ENCODE measurements around the gene SLC12A1.

SLC12A1 gene

GRCh38 chr15:48266024-48266689, 60.1 kb downstream of the SLC12A1 start:
- DNase-seq: no peak
- no peak overlapping the region for H3K9ac ChIP-seq (ENCODE audit: low read length)
- H2AFZ ChIP-seq (ENCODE audit: low read length): no peak overlapping the region
- H3K4me3 ChIP-seq (ENCODE audit: low read length): no peak overlapping the region
- H3K9me3 ChIP-seq (replicated peaks; ENCODE audit: insufficient read depth, low read length): no peaks in the 10 kb centered on the region
- H3K79me2 ChIP-seq (ENCODE audit: low read length): no peaks in the 10 kb centered on the region
- no peak overlapping the region for H3K4me2 ChIP-seq (ENCODE audit: low read depth, low read length)
- H4K20me1 ChIP-seq (ENCODE audit: insufficient read depth, low read length): no peaks in the 10 kb centered on the region
- TF ChIP-seq EZH2phosphoT487 (IDR thresholded peaks at IDR 0.05; ENCODE audit: low read length) (no peak), EZH2 (optimal IDR thresholded peaks at IDR 0.05; ENCODE audit: low read depth, low read length) (no peak), CTCF (IDR thresholded peaks at IDR 0.05; ENCODE audit: low read length) (no peak)
- H3F3A ChIP-seq (ENCODE audit: insufficient read depth, low read length): no peaks in the 10 kb centered on the region
- H3K27me3 ChIP-seq (replicated peaks; ENCODE audit: insufficient read depth, low read length): no peaks in the 10 kb centered on the region
- no peaks in the 10 kb centered on the region for H3K36me3 ChIP-seq (replicated peaks; ENCODE audit: insufficient read depth, low read length)
- H3K4me1 ChIP-seq (ENCODE audit: low read length): no peaks in the 10 kb centered on the region
- H3K9me2 ChIP-seq (replicated peaks; ENCODE audit: insufficient read depth, low read length): no peaks in the 10 kb centered on the region
- no peak overlapping the region for H3K27ac ChIP-seq (ENCODE audit: low read length)

GRCh38 chr15:48267766-48268165, 61.7 kb downstream of the SLC12A1 start:
- DNase-seq: no peak
- no peaks in the 10 kb centered on the region for H4K20me1 ChIP-seq (ENCODE audit: insufficient read depth, low read length)
- H3K27ac ChIP-seq (ENCODE audit: low read length): no peak overlapping the region
- no peak overlapping the region for H3K4me3 ChIP-seq (ENCODE audit: low read length)
- H3K4me1 ChIP-seq (ENCODE audit: low read length): no peaks in the 10 kb centered on the region
- H3K9ac ChIP-seq (ENCODE audit: low read length): no peak overlapping the region
- no peaks in the 10 kb centered on the region for H3K36me3 ChIP-seq (replicated peaks; ENCODE audit: insufficient read depth, low read length)
- H3F3A ChIP-seq (ENCODE audit: insufficient read depth, low read length): no peaks in the 10 kb centered on the region
- no peaks in the 10 kb centered on the region for H3K9me3 ChIP-seq (replicated peaks; ENCODE audit: insufficient read depth, low read length)
- H3K27me3 ChIP-seq (replicated peaks; ENCODE audit: insufficient read depth, low read length): no peaks in the 10 kb centered on the region
- no peak overlapping the region for H3K4me2 ChIP-seq (ENCODE audit: low read depth, low read length)
- H3K79me2 ChIP-seq (ENCODE audit: low read length): no peaks in the 10 kb centered on the region
- TF ChIP-seq CTCF (IDR thresholded peaks at IDR 0.05; ENCODE audit: low read length) (no peak), EZH2 (optimal IDR thresholded peaks at IDR 0.05; ENCODE audit: low read depth, low read length) (no peak), EZH2phosphoT487 (IDR thresholded peaks at IDR 0.05; ENCODE audit: low read length) (no peak)
- no peaks in the 10 kb centered on the region for H3K9me2 ChIP-seq (replicated peaks; ENCODE audit: insufficient read depth, low read length)
- H2AFZ ChIP-seq (ENCODE audit: low read length): no peak overlapping the region

- no peaks in the 10 kb centered on the region for H3K9me3 ChIP-seq (replicated peaks; ENCODE audit: insufficient read depth, low read length)
- no peaks in the 10 kb centered on the region for H3F3A ChIP-seq (ENCODE audit: insufficient read depth, low read length)
- no peak for DNase-seq
- no peak overlapping the region for H3K9ac ChIP-seq (ENCODE audit: low read length)
- TF ChIP-seq CTCF (IDR thresholded peaks at IDR 0.05; ENCODE audit: low read length): no peak
- no peak for TF ChIP-seq EZH2phosphoT487 (IDR thresholded peaks at IDR 0.05; ENCODE audit: low read length)
- no peak for TF ChIP-seq EZH2 (optimal IDR thresholded peaks at IDR 0.05; ENCODE audit: low read depth, low read length)
- H3K4me3 ChIP-seq (ENCODE audit: low read length): no peak overlapping the region
- no peak overlapping the region for H3K4me2 ChIP-seq (ENCODE audit: low read depth, low read length)
- H3K9me2 ChIP-seq (replicated peaks; ENCODE audit: insufficient read depth, low read length): no peaks in the 10 kb centered on the region
- H3K27ac ChIP-seq (ENCODE audit: low read length): no peak overlapping the region
- H3K79me2 ChIP-seq (ENCODE audit: low read length): no peaks in the 10 kb centered on the region
- no peaks in the 10 kb centered on the region for H4K20me1 ChIP-seq (ENCODE audit: insufficient read depth, low read length)
- no peak overlapping the region for H2AFZ ChIP-seq (ENCODE audit: low read length)
- H3K27me3 ChIP-seq (replicated peaks; ENCODE audit: insufficient read depth, low read length): no peaks in the 10 kb centered on the region
- H3K36me3 ChIP-seq (replicated peaks; ENCODE audit: insufficient read depth, low read length): no peaks in the 10 kb centered on the region
- no peaks in the 10 kb centered on the region for H3K4me1 ChIP-seq (ENCODE audit: low read length)
These were observed 66.9 kb downstream of the SLC12A1 start for GRCh38 chr15:48273049-48273448.

Measured in MM.1S (cell line).